KMS-11 (cell line): ENCODE results near the gene CD72.
"Not testable (repeated sequence)": the region's sequence is repeated elsewhere in the genome, so short reads cannot be mapped to it uniquely, and the experiment has no call there.

Experiments
- H2AFZ ChIP-seq: fragments of 200-600 bp; sonication (generic); 2 replicates; pipeline ENCODE4 v1.6.1; 2016; ENCODE audit warnings: antibody characterized with exemption, mixed run types, low read depth
- H3K27ac ChIP-seq: fragments of 200-600 bp; sonication (generic); 2 replicates; pipeline ENCODE4 v1.6.1; 2016; ENCODE audit warnings: mild to moderate bottlenecking, mixed run types
- H3K27me3 ChIP-seq: fragments of 200-600 bp; sonication (generic); 2 replicates; pipeline ENCODE4 v1.6.1; 2017; ENCODE audit warnings: mild to moderate bottlenecking, low read depth, mixed run types, moderate library complexity; ENCODE audit not compliant: insufficient read depth
- H3K36me3 ChIP-seq: fragments of 200-600 bp; sonication (generic); 2 replicates; pipeline ENCODE4 v1.6.1; 2017; ENCODE audit warnings: mild to moderate bottlenecking, mixed run types; ENCODE audit not compliant: insufficient read depth
- H3K4me1 ChIP-seq: fragments of 200-600 bp; sonication (generic); 2 replicates; pipeline ENCODE4 v1.6.1; 2016; ENCODE audit warnings: mild to moderate bottlenecking, low read depth, mixed run types; ENCODE audit not compliant: poor library complexity, severe bottlenecking
- H3K4me2 ChIP-seq: fragments of 200-600 bp; sonication (generic); 2 replicates; pipeline ENCODE4 v1.7.0; 2016; ENCODE audit warnings: mild to moderate bottlenecking, mixed run types
- H3K4me3 ChIP-seq: fragments of 200-600 bp; sonication (generic); IDR thresholded peaks from 2 replicates; pipeline ENCODE4 v1.6.1; 2017; ENCODE audit warnings: low read depth, low read length, mixed read lengths; ENCODE audit not compliant: insufficient read depth
- H3K79me2 ChIP-seq: fragments of 200-600 bp; sonication (generic); 2 replicates; pipeline ENCODE4 v1.6.1; 2016; ENCODE audit warnings: low read depth, mixed run types; ENCODE audit not compliant: insufficient read depth
- H3K9ac ChIP-seq: fragments of 200-600 bp; sonication (generic); 2 replicates; pipeline ENCODE4 v1.6.1; 2016; ENCODE audit warnings: mild to moderate bottlenecking, mixed run types
- H4K20me1 ChIP-seq: fragments of 200-600 bp; sonication (generic); 2 replicates; pipeline ENCODE4 v1.6.1; 2016; ENCODE audit warnings: mild to moderate bottlenecking, mixed run types; ENCODE audit not compliant: insufficient read depth
- CTCF ChIP-seq: fragments of 200-600 bp; sonication (generic); conservative IDR thresholded peaks from 2 replicates; pipeline ENCODE4 v1.6.1; 2017; ENCODE audit warnings: low read depth, mild to moderate bottlenecking, antibody characterized with exemption, low read length, moderate library complexity, mixed read lengths

The CD72 gene

GRCh38 chr9:35583521-35583920 is 34.7 kb downstream of the CD72 start:
- not testable (repeated sequence) for H3K9ac ChIP-seq, H4K20me1 ChIP-seq, H3K27ac ChIP-seq, H3K27me3 ChIP-seq, H2AFZ ChIP-seq, H3K79me2 ChIP-seq, H3K4me3 ChIP-seq, H3K36me3 ChIP-seq, H3K4me1 ChIP-seq, H3K4me2 ChIP-seq

DNA sequence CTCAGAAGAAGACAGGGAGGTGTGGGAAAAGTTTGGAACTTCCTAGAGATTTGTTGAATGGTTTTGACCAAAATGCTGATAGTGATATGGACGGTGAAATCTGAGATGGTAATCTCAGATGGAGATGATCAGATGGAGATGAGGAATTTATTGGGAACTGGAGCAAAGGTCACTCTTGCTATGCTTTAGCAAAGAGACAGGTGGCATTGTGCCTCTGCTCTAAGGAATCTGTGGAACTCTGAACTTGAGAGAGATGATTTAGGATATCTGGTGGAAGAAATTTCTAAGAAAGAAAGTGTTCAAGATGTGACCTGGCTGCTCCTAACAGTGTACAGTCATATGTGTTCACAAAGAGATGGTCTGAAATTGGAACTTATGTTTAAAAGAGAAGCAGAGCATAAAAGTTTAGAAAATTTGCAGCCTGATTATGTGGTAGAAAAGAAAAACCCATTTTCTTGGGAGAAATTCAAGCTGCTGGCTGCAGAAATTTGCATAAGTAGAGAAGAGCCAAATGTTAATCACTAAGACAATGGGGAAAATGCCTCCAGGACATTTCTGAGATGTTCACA is 38.5 kb downstream of the CD72 start:
- H3K27ac ChIP-seq, H3K4me2 ChIP-seq: not testable (repeated sequence)

GRCh38 chr9:35579130-35579529 is 39.1 kb downstream of the CD72 start:
- H2AFZ ChIP-seq, result no peak overlapping the region

More for the DNA sequence above, 38.5 kb downstream of the CD72 start:
- H3K79me2 ChIP-seq, H2AFZ ChIP-seq, H3K4me1 ChIP-seq, H3K9ac ChIP-seq, H3K27me3 ChIP-seq, H4K20me1 ChIP-seq, H3K4me3 ChIP-seq, H3K36me3 ChIP-seq: not testable (repeated sequence)

GRCh38 chr9:35577486-35577885 is 40.7 kb downstream of the CD72 start:
- Histone ChIP-seq H3K27me3 (no peaks in the 10 kb centered on the region), H3K4me3 (no peak overlapping the region), H2AFZ (no peak overlapping the region), H3K9ac (no peak overlapping the region), H3K4me2 (no peak overlapping the region), H4K20me1 (no peaks in the 10 kb centered on the region), H3K27ac (no peak overlapping the region), H3K79me2 (no peaks in the 10 kb centered on the region), H3K4me1 (no peaks in the 10 kb centered on the region), H3K36me3 (no peaks in the 10 kb centered on the region)
- TF ChIP-seq CTCF, result no peak

More at GRCh38 chr9:35579130-35579529, 39.1 kb downstream of the CD72 start:
- no peak overlapping the region for H3K4me3 ChIP-seq
- no peak overlapping the region for H3K4me2 ChIP-seq
- H4K20me1 ChIP-seq, result no peaks in the 10 kb centered on the region
- TF ChIP-seq CTCF, result no peak
- no peaks in the 10 kb centered on the region for H3K79me2 ChIP-seq
- no peaks in the 10 kb centered on the region for H3K36me3 ChIP-seq
- H3K9ac ChIP-seq, result no peak overlapping the region
- no peaks in the 10 kb centered on the region for H3K27me3 ChIP-seq
- H3K27ac ChIP-seq, result no peak overlapping the region
- H3K4me1 ChIP-seq, result no peaks in the 10 kb centered on the region

DNA sequence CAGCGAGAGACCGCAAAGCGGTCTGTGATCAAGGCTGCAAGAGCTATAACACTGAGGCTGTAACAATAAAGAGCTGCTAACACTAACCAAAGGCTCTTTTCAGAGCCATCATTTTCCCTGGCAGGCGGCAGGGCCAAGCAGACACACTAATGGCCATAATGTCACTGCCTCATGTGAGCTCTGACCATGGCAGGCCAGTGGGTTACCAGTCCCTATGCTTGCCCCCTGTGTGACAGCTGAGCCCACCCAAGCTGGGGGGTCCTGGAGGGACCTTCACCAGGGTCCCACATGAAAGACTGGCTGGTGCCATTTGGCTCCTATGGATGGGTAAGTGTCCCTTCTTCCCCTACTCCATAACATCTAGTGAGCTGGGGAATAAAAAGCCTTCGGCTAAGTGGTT is 42.7 kb downstream of the CD72 start:
- TF ChIP-seq CTCF, result no peak
- no peaks in the 10 kb centered on the region for H3K27me3 ChIP-seq
- no peaks in the 10 kb centered on the region for H4K20me1 ChIP-seq
- H3K79me2 ChIP-seq, result no peaks in the 10 kb centered on the region
- no peaks in the 10 kb centered on the region for H3K36me3 ChIP-seq
- no peak overlapping the region for H2AFZ ChIP-seq
- no peak overlapping the region for H3K4me3 ChIP-seq
- H3K9ac ChIP-seq, result no peak overlapping the region
- peaks cover 8% of the 10 kb centered on the region for H3K4me1 ChIP-seq
- no peak overlapping the region for H3K4me2 ChIP-seq
- H3K27ac ChIP-seq, result no peak overlapping the region
